Measurements from ENCODE around the gene PEAK3. TPM values are rescaled to one million over a fixed set of nuclear protein-coding genes. Genes with fewer than 3 reads are reported as not detected.
A peak's percentile ranks its signal among the peaks of the same experiment; 100 is the strongest.

The PEAK3 gene, protein sequence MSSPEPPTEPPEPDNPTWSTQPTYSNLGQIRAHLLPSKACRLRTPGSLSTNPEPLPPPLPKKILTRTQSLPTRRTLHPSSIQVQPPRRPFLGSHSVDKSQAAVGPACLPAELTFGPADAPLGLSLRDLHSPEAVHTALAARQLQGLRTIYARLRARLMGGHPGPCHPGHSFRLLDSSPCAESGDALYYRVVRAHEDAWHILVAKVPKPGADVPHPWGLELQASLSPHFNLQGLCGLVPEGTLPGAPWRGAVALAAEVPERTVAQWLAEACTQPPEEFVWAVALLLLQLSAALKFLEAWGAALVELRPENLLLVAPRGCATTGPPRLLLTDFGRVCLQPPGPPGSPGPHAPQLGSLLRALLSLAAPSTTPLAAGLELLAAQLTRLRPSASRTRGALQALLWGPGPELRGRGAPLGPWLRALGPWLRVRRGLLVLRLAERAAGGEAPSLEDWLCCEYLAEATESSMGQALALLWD
- total RNA-seq: 1 to 10 TPM; 2.4 to 8.2 TPM

DNA sequence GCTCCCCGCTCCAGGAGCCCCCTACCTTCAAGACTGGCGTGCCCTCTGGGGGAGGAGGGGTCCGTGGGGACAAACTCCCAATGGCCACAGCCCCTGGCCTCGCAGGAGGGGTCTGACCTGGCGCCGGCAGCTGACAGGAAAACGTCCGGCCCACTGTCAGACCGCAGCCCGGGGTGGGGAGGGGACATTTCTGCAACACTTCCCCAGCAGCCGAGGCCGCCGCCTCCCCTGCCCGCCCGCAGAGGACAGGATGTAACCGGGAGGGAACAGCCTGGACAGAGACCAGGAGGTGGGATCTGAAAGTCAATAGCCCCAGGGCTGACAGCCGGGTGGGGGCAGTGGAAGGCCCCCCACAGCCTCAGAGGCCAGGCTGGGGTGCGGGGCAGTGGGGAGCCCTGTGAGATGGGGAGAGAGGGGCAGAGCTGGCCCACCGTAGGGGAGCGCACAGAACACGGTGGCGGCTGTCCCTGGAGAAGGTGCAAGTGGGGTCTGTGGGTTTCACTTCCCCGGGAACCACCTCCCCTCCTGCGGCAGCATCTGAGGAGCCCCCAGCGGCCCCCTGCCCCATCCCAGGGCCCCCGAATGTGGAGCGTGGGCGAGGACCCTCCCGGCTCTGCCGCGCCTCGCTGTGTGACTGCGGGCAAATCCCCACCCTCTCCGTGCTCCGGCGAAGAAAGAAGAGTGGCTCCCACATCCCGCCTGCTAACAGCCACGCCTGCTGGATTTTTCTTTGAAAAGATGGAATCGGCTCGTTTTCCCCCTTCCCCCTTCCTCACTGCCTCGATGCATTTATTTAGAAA lies at the start of gene PEAK3:
Gene PEAK3 (minus strand): TSS at position 114 of the 800 bp plus-strand sequence. CDS start 1,244 bp downstream, outside the sequence.
- ATAC-seq (peak; percentile 86 to 87), DNase-seq (ENCODE audit: low spot score) (peak; percentile 91)
- peaks cover 11 to 18% of the 10 kb centered on the region in 2 donors for H3K4me1 Mint-ChIP-seq (ENCODE audit: low read depth in 2 of 2)
- peak within 1 kb of the TSS; percentile 66 to 92 for H3K27ac Mint-ChIP-seq
- H3K4me3 Mint-ChIP-seq: peak within 1 kb of the TSS; percentile 76
- H3K9me3 Mint-ChIP-seq: no peaks in the 10 kb centered on the region
- H3K27me3 Mint-ChIP-seq: no peaks in the 10 kb centered on the region
- H3K36me3 Mint-ChIP-seq: no peaks in the 10 kb centered on the region

- peaks cover 29 to 37% of the 10 kb centered on the region in 2 donors for H3K4me1 Mint-ChIP-seq (ENCODE audit: low read depth in 2 of 2)
- H3K9me3 Mint-ChIP-seq: peaks cover 2% of the 10 kb centered on the region
- DNase-seq (ENCODE audit: low spot score) (no peak), ATAC-seq (no peak)
- no peaks in the 10 kb centered on the region for H3K27me3 Mint-ChIP-seq
- H3K36me3 Mint-ChIP-seq: peaks cover 8% of the 10 kb centered on the region
- peak overlapping the region in 1 of 2 donors; percentile 38 for H3K27ac Mint-ChIP-seq
- peak overlapping the region; percentile 91 for H3K4me3 Mint-ChIP-seq
Measured at GRCh38 chr19:2330632-2331284, 48.8 kb upstream of the PEAK3 start.

DNA sequence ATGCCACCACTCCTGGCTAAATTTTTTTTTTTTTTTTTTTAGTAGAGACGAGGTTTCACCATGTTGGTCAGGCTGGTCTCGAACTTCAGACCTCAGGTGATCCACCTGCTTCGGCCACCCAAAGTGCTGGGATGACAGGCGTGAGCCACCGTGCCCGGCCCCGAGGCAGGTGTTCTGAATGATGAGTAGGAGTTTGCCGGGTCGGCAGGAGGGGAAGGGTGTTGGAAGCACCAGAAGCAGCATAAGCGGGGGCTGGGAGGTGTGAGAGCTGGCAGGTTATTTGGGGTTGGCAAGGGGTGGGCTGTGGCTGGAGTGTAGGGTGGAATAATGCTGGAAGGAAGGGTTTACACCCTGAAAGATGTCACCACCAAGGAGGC lies 48.3 kb upstream of the PEAK3 start:
- Mint-ChIP-seq H3K4me3 (peak overlapping the region; percentile 91), H3K27ac (no peak overlapping the region), H3K9me3 (no peaks in the 10 kb centered on the region), H3K36me3 (peaks cover 6% of the 10 kb centered on the region), H3K4me1 (ENCODE audit: low read depth in 2 of 2) (peaks cover 33 to 38% of the 10 kb centered on the region in 2 donors), H3K27me3 (no peaks in the 10 kb centered on the region)
- ATAC-seq (no peak), DNase-seq (ENCODE audit: low spot score) (no peak)

DNA sequence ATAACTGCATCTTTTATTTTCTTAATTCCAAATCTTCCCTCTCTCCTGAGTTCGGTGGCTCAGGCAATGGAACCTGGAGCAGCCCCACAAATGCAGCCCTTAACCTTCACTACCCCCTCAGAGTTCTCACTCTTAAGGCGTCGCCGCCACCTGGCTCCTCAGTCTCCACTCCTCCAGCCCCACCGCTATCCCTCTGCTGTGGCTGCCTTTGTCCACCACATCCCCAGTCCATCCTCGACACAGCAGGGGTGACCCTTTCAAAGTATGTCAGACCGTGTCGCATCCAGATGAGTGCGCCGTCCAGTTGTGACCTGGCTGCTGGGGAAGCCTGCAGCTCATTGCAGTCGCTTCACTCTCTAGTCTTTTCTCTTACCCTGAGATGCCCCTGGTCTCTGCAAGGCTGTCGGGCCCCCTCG lies 47.5 kb upstream of the PEAK3 start:
- no peak for DNase-seq (ENCODE audit: low spot score)
- Mint-ChIP-seq H3K4me3 (peak overlapping the region; percentile 91), H3K27me3 (no peaks in the 10 kb centered on the region), H3K9me3 (no peaks in the 10 kb centered on the region), H3K36me3 (peaks cover 6% of the 10 kb centered on the region), H3K27ac (peak overlapping the region; percentile 88 to 92), H3K4me1 (ENCODE audit: low read depth in 2 of 2) (peaks cover 33 to 41% of the 10 kb centered on the region in 2 donors)
- ATAC-seq: no peak

DNA sequence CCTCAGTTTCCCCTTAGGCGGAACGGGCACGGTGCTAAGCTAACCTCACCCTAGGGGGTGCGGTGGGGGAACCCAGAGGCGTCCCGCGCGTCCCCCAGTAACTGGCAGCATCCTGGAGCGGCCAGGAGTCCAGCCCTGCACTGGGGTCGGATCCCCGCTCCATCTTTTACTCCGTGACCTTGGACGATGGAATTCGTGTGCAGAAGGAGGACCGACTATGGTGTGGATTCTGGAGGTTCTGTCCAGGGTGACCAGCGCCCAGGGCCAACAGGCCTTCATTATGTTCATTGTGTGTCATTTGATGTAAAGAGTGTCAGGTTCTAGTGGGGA lies 47.1 kb upstream of the PEAK3 start:
- Mint-ChIP-seq H3K4me3 (peak overlapping the region; percentile 91), H3K9me3 (no peaks in the 10 kb centered on the region), H3K27me3 (no peaks in the 10 kb centered on the region), H3K4me1 (ENCODE audit: low read depth in 2 of 2) (peaks cover 33 to 42% of the 10 kb centered on the region in 2 donors), H3K36me3 (peaks cover 6% of the 10 kb centered on the region), H3K27ac (peak overlapping the region; percentile 88 to 92)
- ATAC-seq: no peak
- no peak for DNase-seq (ENCODE audit: low spot score)

DNA sequence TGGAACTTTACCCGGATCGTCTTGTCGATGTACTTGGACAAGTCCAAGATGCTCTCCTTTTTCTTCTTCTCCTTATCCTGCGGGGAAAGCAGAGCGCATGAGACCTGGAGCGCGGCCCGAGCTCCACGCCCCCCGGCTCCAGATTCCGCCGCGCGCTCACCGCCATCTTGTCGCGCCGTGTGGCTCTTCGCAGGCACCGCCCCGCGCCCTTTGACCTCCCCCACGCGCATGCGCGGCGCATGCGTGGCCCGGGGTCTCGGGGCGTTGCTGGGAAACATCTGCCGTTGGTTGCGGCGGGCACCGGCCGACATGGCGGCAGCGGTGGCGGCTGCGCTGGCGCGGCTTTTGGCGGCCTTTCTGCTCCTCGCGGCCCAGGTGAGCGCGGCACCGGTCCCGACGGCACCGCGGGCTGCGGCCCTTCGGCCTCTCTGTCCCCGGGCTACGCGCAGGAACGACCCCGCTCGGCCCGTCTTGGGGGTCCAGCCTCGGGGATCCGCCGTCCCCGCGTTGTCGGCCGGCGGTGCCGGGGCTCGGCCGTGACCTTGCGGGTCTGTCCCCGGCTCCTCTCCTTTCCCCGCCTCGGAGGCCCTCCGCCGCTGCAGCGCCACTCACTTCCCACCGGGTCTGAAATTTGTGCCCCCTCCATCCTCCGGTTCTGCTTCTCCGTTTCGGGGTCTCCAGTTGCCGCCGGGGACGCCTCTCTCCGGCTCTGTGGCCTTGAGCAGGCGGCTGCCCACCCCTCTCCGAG lies 46.6 kb upstream of the PEAK3 start, which contains the start of the genes LSM7 and SPPL2B:
Gene LSM7 (minus strand): TSS at position 186 of the 748 bp plus-strand sequence. CDS start 20 bp downstream, at position 166.
Gene SPPL2B (plus strand): TSS at position 284 of the 748 bp plus-strand sequence. CDS start 26 bp downstream, at position 310.
- Mint-ChIP-seq H3K27me3 (no peaks in the 10 kb centered on the region), H3K27ac (peak within 1 kb of the TSS; percentile 88 to 92), H3K4me3 (peak within 1 kb of the TSS; percentile 91), H3K36me3 (peaks cover 6% of the 10 kb centered on the region), H3K9me3 (no peaks in the 10 kb centered on the region), H3K4me1 (ENCODE audit: low read depth in 2 of 2) (peaks cover 33 to 42% of the 10 kb centered on the region in 2 donors)
- ATAC-seq: peak; percentile 87 to 93
- peak; percentile 94 for DNase-seq (ENCODE audit: low spot score)

GRCh38 chr19:2327773-2328400 lies 45.9 kb upstream of the PEAK3 start:
- no peaks in the 10 kb centered on the region for H3K9me3 Mint-ChIP-seq
- no peaks in the 10 kb centered on the region for H3K27me3 Mint-ChIP-seq
- H3K4me1 Mint-ChIP-seq (ENCODE audit: low read depth in 2 of 2): peaks cover 33 to 42% of the 10 kb centered on the region in 2 donors
- DNase-seq (ENCODE audit: low spot score): peak; percentile 80
- peak overlapping the region; percentile 91 for H3K4me3 Mint-ChIP-seq
- peak; percentile 85 to 87 for ATAC-seq
- H3K36me3 Mint-ChIP-seq: peaks cover 6% of the 10 kb centered on the region
- peak overlapping the region; percentile 88 to 92 for H3K27ac Mint-ChIP-seq

DNA sequence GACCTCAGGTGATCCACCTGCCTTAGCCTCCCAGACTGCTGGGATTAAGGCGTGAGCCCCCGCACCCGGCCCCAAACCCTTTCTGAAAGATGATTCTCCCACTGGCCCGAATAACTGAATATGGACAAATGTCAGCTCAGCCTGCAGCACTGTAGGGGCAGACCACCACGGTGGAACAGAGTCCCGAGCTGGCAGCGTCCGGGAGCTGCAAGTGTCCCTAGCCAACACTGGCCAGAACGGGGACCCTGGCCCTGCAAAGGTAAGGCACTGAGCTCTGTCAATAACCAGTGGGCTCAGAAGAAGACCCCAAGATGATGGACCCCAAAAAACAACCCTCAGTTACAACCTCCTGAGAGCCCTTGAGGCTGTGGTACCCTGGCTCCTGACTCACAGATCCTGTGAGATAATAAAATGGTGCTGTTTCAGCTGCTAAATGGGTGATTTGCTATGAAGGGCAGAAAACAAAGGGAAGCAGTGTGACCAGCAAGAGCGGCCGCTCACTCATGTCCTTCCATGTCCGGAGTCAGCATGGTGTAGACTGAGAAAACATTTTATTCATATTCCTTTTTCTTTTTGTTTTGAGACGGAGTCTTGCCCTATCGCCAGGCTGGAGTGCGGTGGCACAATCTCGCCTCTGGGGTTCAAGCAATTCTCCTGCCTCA lies 44.9 kb upstream of the PEAK3 start:
- ATAC-seq (no peak), DNase-seq (ENCODE audit: low spot score) (no peak)
- Mint-ChIP-seq H3K27ac (peak overlapping the region; percentile 88 to 92), H3K36me3 (peaks cover 6% of the 10 kb centered on the region), H3K27me3 (no peaks in the 10 kb centered on the region), H3K9me3 (no peaks in the 10 kb centered on the region), H3K4me1 (ENCODE audit: low read depth in 2 of 2) (peaks cover 33 to 42% of the 10 kb centered on the region in 2 donors), H3K4me3 (peak overlapping the region; percentile 91)

- peak overlapping the region; percentile 32 to 35 for H3K27ac Mint-ChIP-seq
- H3K9me3 Mint-ChIP-seq: no peaks in the 10 kb centered on the region
- H3K4me1 Mint-ChIP-seq (ENCODE audit: low read depth in 2 of 2): peaks cover 33 to 40% of the 10 kb centered on the region in 2 donors
- peak overlapping the region; percentile 62 for H3K4me3 Mint-ChIP-seq
- H3K36me3 Mint-ChIP-seq: peaks cover 6% of the 10 kb centered on the region
- no peak for ATAC-seq
- DNase-seq (ENCODE audit: low spot score): no peak
- H3K27me3 Mint-ChIP-seq: no peaks in the 10 kb centered on the region
Measured at GRCh38 chr19:2325281-2326046, 43.5 kb upstream of the PEAK3 start.

DNA sequence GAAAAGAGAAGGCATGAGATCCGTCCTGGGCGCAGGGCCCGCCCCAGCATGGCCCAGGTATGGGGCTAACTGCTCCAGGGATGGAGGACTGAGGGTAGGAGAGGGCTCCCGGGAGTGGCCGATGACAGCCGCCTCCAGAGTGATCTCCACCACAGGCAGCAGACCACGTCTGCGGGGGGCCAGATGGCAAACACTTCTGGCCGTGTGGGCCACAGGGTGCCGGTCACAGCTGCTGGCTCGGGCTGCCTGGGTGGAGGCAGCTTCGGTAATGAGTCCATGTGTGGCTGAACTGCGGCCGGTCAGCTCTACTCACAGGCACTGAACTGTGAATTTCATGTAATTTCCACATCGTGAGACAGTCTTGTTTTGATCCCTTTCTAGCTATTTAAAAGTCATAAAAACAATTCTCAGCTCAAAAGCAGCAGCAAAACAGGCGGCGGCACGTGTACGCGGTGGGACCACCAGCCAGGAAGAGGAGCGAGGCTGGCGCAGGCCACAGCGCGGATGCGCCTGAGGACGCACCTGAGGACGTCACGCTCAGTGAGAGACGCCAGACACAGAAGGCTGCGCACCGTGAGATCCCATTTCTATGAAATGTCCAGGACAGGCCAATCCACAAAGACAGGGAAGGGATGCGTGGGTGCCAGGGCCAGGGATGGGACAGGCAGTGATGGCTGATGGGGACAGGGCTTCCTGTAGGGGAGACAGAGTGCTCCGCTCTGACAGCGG lies 42.4 kb upstream of the PEAK3 start:
- H3K36me3 Mint-ChIP-seq: peaks cover 6% of the 10 kb centered on the region
- H3K9me3 Mint-ChIP-seq: no peaks in the 10 kb centered on the region

GRCh38 chr19:2323707-2324106 lies 41.7 kb upstream of the PEAK3 start:
- no peak overlapping the region for H3K4me3 Mint-ChIP-seq
- DNase-seq (ENCODE audit: low spot score) (no peak), ATAC-seq (no peak)
- peaks cover 6% of the 10 kb centered on the region for H3K36me3 Mint-ChIP-seq
- no peaks in the 10 kb centered on the region for H3K9me3 Mint-ChIP-seq
- peaks cover 22 to 27% of the 10 kb centered on the region in 2 donors for H3K4me1 Mint-ChIP-seq (ENCODE audit: low read depth in 2 of 2)
- no peak overlapping the region for H3K27ac Mint-ChIP-seq
- H3K27me3 Mint-ChIP-seq: no peaks in the 10 kb centered on the region

More for the DNA sequence above, 42.4 kb upstream of the PEAK3 start:
- Mint-ChIP-seq H3K4me1 (ENCODE audit: low read depth in 2 of 2) (peaks cover 28 to 32% of the 10 kb centered on the region in 2 donors), H3K4me3 (peak overlapping the region; percentile 30), H3K27ac (no peak overlapping the region), H3K27me3 (no peaks in the 10 kb centered on the region)
- ATAC-seq (no peak), DNase-seq (ENCODE audit: low spot score) (no peak)
